Renal pelvis (tissue), 4 donors: ENCODE results near the gene PDE8A. TPM values are rescaled to one million over a fixed set of nuclear protein-coding genes. Genes with fewer than 3 reads are reported as not detected.

Experiments used
- DNase-seq: peaks from one replicate; pipeline ENCODE4 v3.0.0-alpha.2; 2013
- polyA plus RNA-seq, 3 donors: library from polyadenylated mRNA; unstranded; fragments of 120-200 nt; gene quantifications; one replicate each; pipeline ENCODE4 v1.2.1, GENCODE V29; 2013; ENCODE audit not compliant: insufficient read length in 3 of 3

The PDE8A gene
- polyA plus RNA-seq, 3 donors: 33.8 to 74.1 (median 63.4) TPM

GRCh38 chr15:85072917-85073316, 91.3 kb downstream of the PDE8A start:
- DNase-seq: no peak

DNA sequence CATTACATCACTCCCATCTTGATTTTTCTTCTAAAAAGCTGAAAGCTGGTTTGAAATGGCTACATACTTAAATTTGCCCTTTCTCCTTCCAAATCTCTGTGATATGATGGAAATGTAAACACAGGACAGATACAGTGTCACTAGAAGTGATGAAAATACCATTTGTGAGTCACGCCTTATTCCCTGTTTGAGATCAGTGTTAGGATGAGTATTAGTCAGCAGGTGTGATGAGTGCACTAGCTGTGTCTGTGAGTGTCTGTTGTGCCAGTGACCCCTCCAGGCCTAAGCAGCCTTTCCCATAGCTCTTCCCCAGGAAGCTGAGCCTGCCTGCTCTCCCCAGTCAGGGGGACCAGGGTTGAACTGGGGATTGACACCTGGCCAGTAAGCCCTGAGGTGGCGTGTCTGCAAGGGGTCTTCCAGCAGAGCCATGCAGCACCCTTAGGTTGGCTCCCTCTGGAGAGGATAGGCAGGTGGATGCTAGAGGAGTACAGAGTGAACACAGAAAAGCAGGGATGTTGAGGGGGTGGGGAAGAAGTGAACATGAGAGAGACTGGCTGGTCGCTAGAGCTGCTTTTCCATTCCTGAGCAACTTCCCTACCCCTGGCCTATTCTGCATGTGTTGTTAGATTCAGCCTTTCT, 92.0 kb downstream of the PDE8A start:
- no peak for DNase-seq

GRCh38 chr15:85086855-85087254, 105.2 kb downstream of the PDE8A start:
- no peak for DNase-seq

- DNase-seq: no peak
Measured at GRCh38 chr15:85088300-85088699, 106.6 kb downstream of the PDE8A start.

DNA sequence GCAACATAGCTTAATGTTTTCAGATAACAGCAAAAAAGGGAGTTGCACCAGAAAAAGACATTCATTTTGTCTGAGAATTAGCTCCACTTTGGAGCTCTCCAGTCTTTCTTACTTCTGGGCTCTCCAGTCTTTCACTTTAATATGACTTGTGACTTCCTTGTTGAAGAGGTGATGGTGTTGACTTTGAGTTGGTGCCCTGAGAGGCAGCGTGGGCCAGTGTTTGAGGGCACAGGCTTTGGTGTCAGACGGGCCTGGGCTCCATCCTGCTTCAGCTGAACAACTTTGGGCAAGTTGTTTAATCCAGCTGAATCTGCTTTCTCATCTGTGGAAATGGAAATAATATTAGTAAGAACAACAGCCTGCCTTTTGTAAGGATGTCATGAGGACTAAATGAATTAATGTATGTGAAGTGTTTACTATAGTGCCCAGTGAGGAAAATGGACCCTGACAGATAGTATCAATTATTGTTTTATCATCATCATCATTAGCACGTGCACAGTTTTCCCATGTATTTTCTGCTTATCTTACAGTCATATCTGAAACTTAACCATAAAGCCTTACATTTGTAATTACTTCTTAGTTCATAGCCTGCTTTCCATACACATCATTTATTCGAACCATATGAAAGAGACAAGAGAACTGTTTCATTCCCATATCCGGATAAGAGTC, 108.4 kb downstream of the PDE8A start:
- DNase-seq: no peak

DNA sequence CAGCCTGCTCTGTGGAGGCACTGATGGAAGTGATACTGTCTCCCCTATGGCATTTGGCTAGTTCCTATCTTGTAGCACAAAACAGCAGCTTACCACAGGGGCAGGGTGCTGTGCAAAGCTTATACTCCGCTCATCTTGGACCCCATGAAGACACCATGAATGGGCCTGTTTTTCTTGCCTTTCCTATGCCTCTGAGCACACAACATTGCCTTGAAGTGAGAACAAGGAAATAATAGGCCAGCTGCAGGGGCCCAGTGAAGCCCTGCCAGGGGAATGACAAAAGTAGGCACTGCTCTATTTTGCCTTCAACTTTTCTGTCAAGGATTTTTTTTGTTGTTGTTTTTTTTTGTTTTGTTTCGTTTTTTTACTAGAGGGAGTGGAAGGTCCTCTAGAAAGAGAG, 110.3 kb downstream of the PDE8A start:
- no peak for DNase-seq

GRCh38 chr15:85094685-85095084, 113.0 kb downstream of the PDE8A start:
- DNase-seq: no peak

- DNase-seq: no peak
Measured at GRCh38 chr15:85095566-85095965, 113.9 kb downstream of the PDE8A start.

DNA sequence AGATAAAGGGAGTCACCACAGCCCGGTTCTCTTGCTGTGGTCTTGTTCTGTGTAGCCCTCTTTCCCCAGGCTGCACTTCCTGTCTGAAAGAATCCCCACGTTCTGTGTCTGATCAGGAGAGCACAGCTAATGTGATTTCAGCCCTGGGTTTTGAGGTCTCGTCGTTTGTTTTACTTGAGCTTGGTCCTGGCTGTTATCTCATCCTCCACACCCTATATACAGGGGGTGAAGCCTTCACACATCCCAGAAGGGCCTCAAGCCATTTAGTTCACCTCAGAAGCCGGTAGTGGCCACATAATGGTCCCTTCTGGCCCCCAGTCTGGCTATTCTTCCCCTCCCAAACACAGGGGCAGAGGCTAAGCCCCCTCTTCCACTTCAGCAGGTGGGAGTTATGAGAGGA, 115.6 kb downstream of the PDE8A start:
- no peak for DNase-seq

GRCh38 chr15:85097725-85098124, 116.1 kb downstream of the PDE8A start:
- DNase-seq: no peak

GRCh38 chr15:85099195-85099803, 117.6 kb downstream of the PDE8A start:
- DNase-seq: no peak

- DNase-seq: no peak
Measured at GRCh38 chr15:85100186-85100937, 118.7 kb downstream of the PDE8A start.

DNA sequence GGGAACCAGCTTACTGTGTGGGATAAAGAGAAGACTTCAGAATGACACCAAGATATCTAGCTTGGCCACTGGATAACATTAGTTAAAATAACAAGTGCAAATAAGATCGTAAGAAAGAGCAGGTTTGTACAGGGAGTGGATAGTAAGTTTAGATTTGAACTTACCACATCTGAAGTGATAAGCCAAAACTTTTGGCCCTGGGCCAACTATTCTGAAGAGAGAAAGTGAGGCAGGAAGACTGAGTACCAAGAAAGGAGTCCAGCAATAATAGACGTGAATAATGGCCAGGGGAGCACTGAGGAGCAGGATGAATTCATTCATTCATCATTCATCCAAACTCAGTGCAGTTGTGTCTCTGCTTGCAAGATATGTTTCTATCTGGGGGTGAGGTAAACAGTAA, 122.9 kb downstream of the PDE8A start:
- no peak for DNase-seq

DNA sequence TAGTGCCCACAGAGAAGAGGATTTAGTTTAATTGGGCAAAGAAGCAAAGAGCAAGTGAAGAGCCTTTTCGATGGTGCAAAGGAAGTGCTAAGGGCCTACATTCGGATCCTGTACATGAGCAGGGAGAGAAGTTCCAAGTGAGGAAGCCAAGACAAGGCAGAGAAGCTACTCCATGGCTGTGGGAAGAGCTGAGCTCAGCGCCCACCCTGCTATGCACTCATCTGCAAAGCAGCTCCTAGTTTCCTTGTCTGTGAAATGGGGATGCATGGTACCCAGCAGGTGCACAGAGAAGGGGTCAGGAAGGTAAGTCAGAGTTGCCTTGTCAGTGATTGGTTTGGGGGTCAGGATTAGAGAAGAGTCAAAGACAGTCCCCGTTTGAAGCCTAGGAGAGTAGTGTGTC, 126.5 kb downstream of the PDE8A start:
- DNase-seq: no peak

- DNase-seq: no peak
Measured at GRCh38 chr15:85109333-85109732, 127.7 kb downstream of the PDE8A start.

DNA sequence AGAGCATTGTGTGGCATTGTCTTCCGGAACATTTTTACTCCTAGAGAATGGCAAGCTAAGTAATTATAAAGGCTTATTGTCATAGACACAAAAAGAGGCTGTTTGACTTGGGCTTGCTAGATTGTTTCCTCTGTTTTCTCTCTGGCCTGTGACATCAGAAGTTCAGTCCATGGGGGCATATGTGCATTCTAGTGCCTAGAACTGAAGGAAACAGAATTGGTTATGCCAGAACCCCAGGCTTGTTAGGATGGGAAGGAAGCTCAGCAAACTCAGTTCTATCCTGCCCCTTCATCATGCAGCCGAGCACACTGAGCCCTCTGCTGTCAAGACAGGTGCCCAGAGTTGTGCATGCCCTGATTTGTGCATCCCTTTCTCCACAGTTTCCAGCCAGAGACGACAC, 131.3 kb downstream of the PDE8A start:
- DNase-seq: no peak

GRCh38 chr15:85114886-85115285, 133.2 kb downstream of the PDE8A start:
- no peak for DNase-seq

DNA sequence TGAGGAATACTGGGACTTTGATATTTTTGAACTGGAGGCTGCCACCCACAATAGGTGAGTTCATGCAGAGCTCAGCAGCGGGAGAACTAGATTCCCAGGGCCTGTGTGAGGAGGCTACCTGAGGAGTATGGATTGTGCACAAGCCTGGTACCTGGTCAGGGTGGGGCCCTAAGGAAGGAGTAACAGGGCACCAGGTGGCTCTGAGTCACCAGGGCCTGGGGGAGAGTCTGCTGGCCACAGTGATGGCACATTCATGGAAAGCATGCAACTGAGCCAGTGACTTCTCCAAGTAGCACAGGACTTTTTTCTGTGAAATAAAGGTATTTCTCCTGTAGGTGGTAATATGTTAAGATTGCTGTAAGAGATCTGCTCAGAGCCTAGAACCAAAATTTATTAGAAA, 134.4 kb downstream of the PDE8A start:
- no peak for DNase-seq

- no peak for DNase-seq
Measured at GRCh38 chr15:85116494-85116893, 134.8 kb downstream of the PDE8A start.

GRCh38 chr15:85116925-85117646, 135.4 kb downstream of the PDE8A start:
- DNase-seq: no peak

- DNase-seq: no peak
Measured at GRCh38 chr15:85118173-85118572, 136.5 kb downstream of the PDE8A start.

DNA sequence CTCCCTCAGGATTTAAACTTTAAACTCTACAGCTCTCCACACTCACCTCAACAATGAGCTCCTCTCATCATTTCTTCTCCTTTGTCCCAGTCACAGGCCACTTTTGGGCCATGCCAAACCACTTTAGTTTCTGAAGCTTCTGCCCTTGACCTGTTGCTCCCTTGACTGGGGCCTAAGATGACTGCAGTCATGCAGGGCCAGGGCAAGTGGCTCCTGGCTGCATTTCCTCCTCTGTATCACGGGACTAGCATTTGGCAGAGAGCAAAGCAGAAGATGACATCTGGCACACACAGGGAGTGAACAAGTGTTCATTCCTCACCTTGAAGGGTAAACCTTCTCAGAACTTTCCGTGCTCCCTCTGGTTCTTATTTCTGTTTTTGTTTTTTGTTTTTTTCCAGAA, 136.9 kb downstream of the PDE8A start:
- no peak for DNase-seq
